ENCODE results near the gene CRLF3. TPM values are rescaled to one million over a fixed set of nuclear protein-coding genes. Genes with fewer than 3 reads are reported as not detected.
A peak's percentile ranks its signal among the peaks of the same experiment; 100 is the strongest.

Gene CRLF3
- total and polyA plus RNA-seq, 2 of the 4 experiments (the other 2 are of a cell fraction) = 6.1 to 15.2 TPM

- peak overlapping the region; percentile 86 for H2BK5ac ChIP-seq (ENCODE audit: low read depth, low read length, poor library complexity, severe bottlenecking)
- CTCF ChIA-PET = interaction anchor here (0.6 to 1.3 kb wide), 5 partner anchors 12 to 454 kb away, joined by 3 to 5 read pairs (median 3); no protein-coding TSS in a partner anchor
Observed at GRCh38 chr17:30824002-30824355, 513 bp downstream of the CRLF3 start.

More at GRCh38 chr17:30824002-30824355, 513 bp downstream of the CRLF3 start:
- peak overlapping the region; percentile 89 for H3K23ac ChIP-seq (ENCODE audit: low read depth, low read length)
- H2BK120ac ChIP-seq (ENCODE audit: low read depth, low read length) = peak overlapping the region; percentile 78; the same call in 1 of the 2 replicates
- H3K9me1 ChIP-seq (ENCODE audit: insufficient read depth, low read length) = 0 out of 2 replicates have a peak, but pooled peaks cover 4% of the 10 kb centered on the region
- peak overlapping the region; percentile 89 for H4K91ac ChIP-seq (ENCODE audit: insufficient read depth, low read depth, low read length)
- peak overlapping the region; percentile 85 for H3K4me3 ChIP-seq (ENCODE audit: insufficient read depth, low read depth, low read length)
- peak overlapping the region; percentile 95 for H2AK9ac ChIP-seq (replicated peaks; ENCODE audit: low read depth, low read length, poor library complexity)
- intact Hi-C loops (cut with micrococcal nuclease) (no loop called here), in situ Hi-C loops (cut with MboI; ENCODE audit: low sequenced_read_pairs) (no loop called here), dilution Hi-C loops (cut with HindIII; ENCODE audit: low sequenced_read_pairs, unreplicated experiment) (no loop called here)
- DNase-seq (no peak), ATAC-seq (ENCODE audit: low read depth) (peak; percentile 22)
- H3K18ac ChIP-seq (ENCODE audit: low read depth, low read length) = no peak overlapping the region
- H3K27ac ChIP-seq (ENCODE audit: insufficient read depth, low read length) = peak overlapping the region; percentile 73
- peak overlapping the region; percentile 26; the same call in 1 of the 2 replicates for H4K5ac ChIP-seq (ENCODE audit: low read depth, low read length)
- peak overlapping the region; percentile 65 to 88; a peak in 2 of 4 replicates for H4K8ac ChIP-seq (ENCODE audit: low read depth in 2 of 2, low read length in 2 of 2)
- H2AFZ ChIP-seq (replicated peaks; ENCODE audit: low read length, poor library complexity) = peak overlapping the region; percentile 98
- no peak overlapping the region for H2BK20ac ChIP-seq (ENCODE audit: low read depth, low read length)
- peak overlapping the region; percentile 75 for H3K9ac ChIP-seq (ENCODE audit: low read depth, low read length)
- no peaks in the 10 kb centered on the region for H3K36me3 ChIP-seq (ENCODE audit: control insufficient read depth, insufficient read depth, low read length)
- no TSS peak for BruUV-seq (replicated peaks)
- POLR2A ChIA-PET (ENCODE audit: unreplicated experiment) = no interaction called here
- H4K20me1 ChIP-seq (ENCODE audit: insufficient read depth, low read length) = no peaks in the 10 kb centered on the region
- WGBS, 2 experiments (ENCODE audit: extremely low coverage in 2 of 2, insufficient read length in 1 of 2) = 1% methylated on average over 11 of the region's 11 CpGs; no CpG with 5 or more reads in 1 of the 2 experiments
- peak overlapping the region; percentile 82 for H3K4ac ChIP-seq (ENCODE audit: low read depth, low read length)
- H3K9me3 ChIP-seq (ENCODE audit: control insufficient read depth, insufficient read depth, low read length) = no peaks in the 10 kb centered on the region
- H3K56ac ChIP-seq (ENCODE audit: extremely low read depth, insufficient read depth, low read length) = peak overlapping the region; percentile 47; the same call in 1 of the 2 replicates
- no peak for TF ChIP-seq POLR2A (IDR thresholded peaks at IDR 0.05; ENCODE audit: low read depth, low read length)
- no peak for TF ChIP-seq RAD21 (IDR thresholded peaks at IDR 0.05; ENCODE audit: low read length)
- no peak for TF ChIP-seq MXI1 (IDR thresholded peaks at IDR 0.05; ENCODE audit: borderline replicate concordance, low read depth, low read length)
- no peak for TF ChIP-seq USF2 (IDR thresholded peaks at IDR 0.05; ENCODE audit: low read depth, low read length)
- no peak for TF ChIP-seq NFE2L2 (IDR thresholded peaks at IDR 0.05; ENCODE audit: low read depth, low read length)
- no peak for TF ChIP-seq ELK1 (IDR thresholded peaks at IDR 0.05; ENCODE audit: borderline replicate concordance, low read depth, low read length)
- TF ChIP-seq RCOR1 (IDR thresholded peaks at IDR 0.05; ENCODE audit: insufficient replicate concordance, low read length) = no peak
- TF ChIP-seq RFX5 (IDR thresholded peaks at IDR 0.05; ENCODE audit: low read depth, low read length) = no peak
- no peak for TF ChIP-seq MAZ (IDR thresholded peaks at IDR 0.05; ENCODE audit: borderline replicate concordance, low read depth, low read length)
- no peak for TF ChIP-seq CTCF (conservative IDR thresholded peaks at IDR 0.05; ENCODE audit: low read depth, low read length)
- no peak for TF ChIP-seq CHD1 (IDR thresholded peaks at IDR 0.05; ENCODE audit: low read depth, low read length)
- TF ChIP-seq CEBPB (IDR thresholded peaks at IDR 0.05; ENCODE audit: low read depth, low read length) = no peak
- no peak for TF ChIP-seq SMC3 (IDR thresholded peaks at IDR 0.05; ENCODE audit: low read depth, low read length)
- TF ChIP-seq MAFK (IDR thresholded peaks at IDR 0.05; ENCODE audit: low read depth, low read length) = no peak
- TF ChIP-seq FOS (IDR thresholded peaks at IDR 0.05; ENCODE audit: low read depth, low read length) = no peak
- no peak for TF ChIP-seq BHLHE40 (IDR thresholded peaks at IDR 0.05; ENCODE audit: low read depth, low read length)
- H3K4me2 ChIP-seq (ENCODE audit: low read depth, low read length) = peak overlapping the region; percentile 93
- peaks cover 3% of the 10 kb centered on the region for H3K4me1 ChIP-seq (ENCODE audit: control insufficient read depth, insufficient read depth, low read length)
- peak overlapping the region; percentile 21; the same call in 1 of the 2 replicates for H2AK5ac ChIP-seq (ENCODE audit: low read depth, low read length)
- no peaks in the 10 kb centered on the region for H3K27me3 ChIP-seq (ENCODE audit: control insufficient read depth, insufficient read depth, low read length)
- peak overlapping the region; percentile 93 for H3K14ac ChIP-seq (replicated peaks; ENCODE audit: low read depth, low read length)
- peak overlapping the region; percentile 47; the same call in 1 of the 3 replicates for H2BK15ac ChIP-seq (ENCODE audit: low read depth, low read length)
- peaks cover 19 to 48% of the 10 kb centered on the region in 2 experiments for H3K79me1 ChIP-seq (ENCODE audit: low read depth in 1 of 2, low read length in 2 of 2)

All from IMR-90 (cell line).